SW480 (cell line): ENCODE data around the gene SLC35G6.
A peak's percentile ranks its signal among the peaks of the same experiment; 100 is the strongest.
"Not testable (repeated sequence)": the region's sequence is repeated elsewhere in the genome, so short reads cannot be mapped to it uniquely, and the experiment has no call there.

Experiments
- DNase-seq: peaks from one replicate; pipeline ENCODE4 v3.0.0-alpha.2; 2016; ENCODE audit warnings: low spot score

The SLC35G6 gene

DNA sequence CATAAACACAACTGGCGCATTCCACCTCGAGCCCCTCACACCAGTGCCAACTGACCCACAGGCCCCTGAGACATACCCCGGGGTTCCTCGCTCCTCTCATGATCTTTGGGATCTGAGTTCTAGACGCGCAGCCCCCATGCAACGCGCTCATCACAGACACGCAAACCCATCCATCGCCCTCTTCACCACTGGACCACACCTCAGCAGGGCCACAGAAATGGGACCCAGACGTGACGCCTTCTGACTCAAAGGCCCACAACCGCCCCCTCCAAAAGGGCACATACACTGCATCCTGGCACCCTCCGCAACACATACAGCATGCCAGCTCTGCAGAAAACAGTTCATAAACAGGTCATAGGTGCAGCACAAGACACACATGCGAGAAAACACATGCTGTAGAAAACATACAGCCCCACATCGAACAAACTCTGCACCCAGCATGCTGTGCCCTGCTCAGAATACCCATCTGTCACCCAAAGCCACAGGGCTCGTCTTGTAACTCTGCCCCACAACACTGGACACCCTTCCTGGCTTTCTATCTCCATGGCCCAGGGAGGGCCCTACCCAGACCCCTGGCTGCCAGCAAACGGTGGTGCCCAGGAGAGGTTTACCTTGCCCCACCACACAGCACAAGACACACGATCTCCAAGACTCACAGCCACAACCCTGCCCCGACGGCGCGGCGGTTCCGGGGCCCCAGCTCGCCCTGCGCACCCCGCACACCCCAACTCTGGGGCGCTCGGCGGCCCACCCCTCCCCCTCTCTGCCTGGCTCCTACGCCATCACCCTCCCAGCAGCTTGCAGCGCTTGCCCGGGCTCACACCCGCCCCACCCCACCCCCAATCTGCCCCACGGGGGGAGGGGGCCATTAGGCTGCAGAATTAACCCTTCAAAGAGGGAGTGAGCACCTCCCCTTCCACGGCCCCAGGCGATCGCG, 2.7 kb upstream of the SLC35G6 start:
- peak; percentile 38 for DNase-seq

DNA sequence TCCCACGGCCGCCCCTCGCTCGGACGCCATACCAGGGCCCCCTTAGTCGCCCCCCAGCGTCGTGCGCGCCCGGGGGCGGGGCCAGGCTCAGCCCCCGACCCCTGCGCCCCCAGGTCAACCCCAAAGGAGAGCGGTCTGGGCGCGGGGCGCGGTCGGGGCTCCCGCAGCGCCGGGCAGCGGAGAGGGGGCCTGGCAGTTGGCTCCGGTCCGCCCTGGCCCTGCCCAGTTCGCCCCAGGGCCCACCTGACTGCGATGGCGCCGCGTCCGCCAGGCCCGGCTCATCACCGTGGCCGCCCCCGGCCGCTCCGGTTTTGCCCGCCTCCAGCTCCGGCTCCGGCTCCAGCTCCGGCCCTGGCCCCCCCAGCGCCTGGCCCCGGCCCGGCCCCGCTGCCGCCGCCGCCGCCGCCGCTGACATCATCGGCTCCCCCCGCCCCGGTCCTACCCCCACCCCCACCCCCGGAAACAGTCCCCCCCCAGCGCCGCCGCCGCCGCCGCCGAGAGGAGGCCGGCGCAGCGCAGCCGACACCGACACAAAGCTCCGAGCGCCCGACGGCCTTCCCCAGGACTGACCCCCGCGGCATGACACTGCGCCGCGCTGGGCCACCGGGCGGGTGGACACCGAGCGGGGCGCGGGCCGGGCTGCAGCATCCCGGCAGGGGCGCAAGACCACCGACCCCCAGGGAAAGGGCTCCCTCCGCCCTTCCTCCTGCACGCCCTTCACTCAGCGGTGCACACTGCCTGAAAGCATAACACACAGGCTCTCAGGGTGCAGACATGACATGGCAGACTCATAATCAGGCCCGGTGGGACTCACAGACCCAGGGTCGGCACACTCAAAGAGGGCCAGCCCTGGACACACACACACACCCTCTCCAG, 1.8 kb upstream of the SLC35G6 start, which contains the start of gene ZBTB4:
Gene ZBTB4, minus strand, starts transcription at position 419 of the 876 bp plus-strand sequence. CDS start 12,830 bp downstream, outside the sequence.
- peak; percentile 66 for DNase-seq

DNA sequence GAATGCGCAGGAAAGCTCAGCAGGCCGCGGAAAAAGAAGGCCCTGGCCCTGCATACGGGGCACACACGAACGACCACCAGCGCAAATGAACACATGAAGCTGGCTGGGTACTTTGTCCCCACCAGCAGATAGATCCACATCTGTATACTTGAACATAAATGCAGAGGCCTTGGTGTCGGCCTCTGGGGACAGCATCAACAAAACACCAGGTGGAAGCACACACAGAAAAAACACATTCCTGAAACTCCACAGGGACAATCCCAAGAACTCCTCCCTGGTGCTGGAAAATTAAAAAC, 1.2 kb upstream of the SLC35G6 start:
- DNase-seq = no peak

DNA sequence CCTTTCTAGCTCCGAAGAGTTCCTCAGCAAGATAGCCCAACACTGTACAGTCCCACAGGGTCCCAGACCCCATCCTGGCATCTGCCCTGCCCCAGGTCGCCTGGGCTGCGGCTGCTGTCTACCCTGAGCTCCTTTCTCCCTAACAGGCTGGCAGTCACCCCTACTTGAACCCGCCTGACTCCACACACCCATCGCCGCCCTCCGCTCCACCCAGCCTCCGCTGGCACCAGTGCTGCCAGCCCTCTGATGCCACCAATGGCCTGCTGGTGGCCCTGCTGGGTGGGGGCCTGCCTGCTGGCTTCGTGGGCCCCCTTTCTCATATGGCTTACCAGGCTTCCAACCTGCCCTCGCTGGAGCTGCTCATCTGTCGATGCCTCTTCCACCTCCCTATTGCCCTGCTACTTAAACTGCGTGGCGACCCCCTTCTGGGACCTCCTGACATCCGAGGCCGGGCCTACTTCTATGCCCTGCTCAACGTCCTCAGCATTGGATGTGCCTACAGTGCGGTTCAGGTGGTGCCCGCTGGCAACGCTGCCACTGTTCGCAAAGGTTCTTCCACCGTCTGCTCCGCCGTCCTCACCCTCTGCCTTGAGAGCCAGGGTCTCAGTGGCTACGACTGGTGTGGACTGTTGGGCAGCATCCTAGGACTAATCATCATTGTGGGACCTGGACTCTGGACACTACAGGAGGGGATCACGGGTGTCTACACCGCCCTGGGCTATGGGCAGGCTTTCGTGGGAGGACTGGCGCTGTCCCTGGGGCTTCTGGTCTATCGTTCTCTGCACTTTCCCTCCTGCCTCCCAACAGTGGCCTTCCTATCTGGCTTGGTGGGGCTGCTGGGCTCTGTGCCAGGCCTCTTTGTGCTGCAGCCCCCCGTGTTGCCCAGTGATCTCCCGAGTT, 846 bp downstream of the SLC35G6 start:
- not testable (repeated sequence) for DNase-seq

DNA sequence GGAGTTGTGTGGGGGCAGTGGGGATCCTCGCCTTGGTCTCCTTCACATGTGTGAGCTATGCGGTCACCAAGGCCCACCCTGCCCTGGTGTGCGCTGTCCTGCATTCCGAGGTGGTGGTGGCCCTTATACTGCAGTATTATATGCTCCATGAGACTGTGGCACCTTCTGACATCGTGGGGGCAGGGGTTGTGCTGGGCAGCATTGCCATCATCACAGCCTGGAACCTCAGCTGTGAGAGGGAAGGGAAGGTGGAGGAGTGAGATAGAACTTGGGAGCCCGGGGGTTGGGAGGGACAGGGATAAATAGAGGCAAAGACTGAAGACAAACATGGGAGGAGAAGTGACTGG, 1.5 kb downstream of the SLC35G6 start:
- not testable (repeated sequence) for DNase-seq

DNA sequence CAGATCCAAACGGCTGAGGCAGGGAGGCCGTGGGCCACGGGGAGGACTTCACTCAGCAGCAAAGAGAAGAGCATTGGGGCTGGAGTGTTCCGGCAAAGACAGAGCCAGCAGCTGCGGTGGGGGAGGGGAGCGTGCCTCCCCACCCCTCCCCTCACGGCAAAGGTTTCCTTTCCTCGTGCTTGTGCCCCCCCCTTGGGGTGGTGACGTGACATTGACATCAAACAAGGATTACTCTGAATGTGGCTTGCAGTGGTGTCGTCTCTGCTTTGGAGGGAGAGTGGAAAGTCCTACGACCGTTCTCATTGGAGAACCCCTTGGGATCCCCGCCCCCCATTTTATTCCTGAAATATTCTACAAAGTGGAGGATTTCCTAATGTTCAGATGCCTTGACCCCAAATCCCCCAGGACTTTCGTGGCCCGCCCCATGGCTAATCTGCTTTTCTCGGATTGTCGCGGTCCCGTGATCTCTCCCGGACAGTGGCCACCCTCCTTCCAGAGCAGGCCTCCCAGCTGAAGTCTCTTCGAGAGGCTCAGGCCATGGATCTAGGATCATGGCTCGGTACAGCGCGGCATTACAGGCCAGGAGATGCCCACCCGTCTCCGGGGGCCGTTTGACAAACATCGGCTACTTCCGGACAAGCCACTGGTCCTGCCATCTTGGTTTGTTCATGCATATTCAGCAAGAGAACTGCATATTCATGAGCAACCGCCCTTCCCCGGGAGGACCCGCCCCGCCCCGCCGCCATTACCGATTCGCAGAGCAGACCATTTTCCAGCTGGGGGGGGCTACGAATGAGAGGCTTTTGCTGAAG, 2.2 kb downstream of the SLC35G6 start:
- peak; percentile 95 for DNase-seq

DNA sequence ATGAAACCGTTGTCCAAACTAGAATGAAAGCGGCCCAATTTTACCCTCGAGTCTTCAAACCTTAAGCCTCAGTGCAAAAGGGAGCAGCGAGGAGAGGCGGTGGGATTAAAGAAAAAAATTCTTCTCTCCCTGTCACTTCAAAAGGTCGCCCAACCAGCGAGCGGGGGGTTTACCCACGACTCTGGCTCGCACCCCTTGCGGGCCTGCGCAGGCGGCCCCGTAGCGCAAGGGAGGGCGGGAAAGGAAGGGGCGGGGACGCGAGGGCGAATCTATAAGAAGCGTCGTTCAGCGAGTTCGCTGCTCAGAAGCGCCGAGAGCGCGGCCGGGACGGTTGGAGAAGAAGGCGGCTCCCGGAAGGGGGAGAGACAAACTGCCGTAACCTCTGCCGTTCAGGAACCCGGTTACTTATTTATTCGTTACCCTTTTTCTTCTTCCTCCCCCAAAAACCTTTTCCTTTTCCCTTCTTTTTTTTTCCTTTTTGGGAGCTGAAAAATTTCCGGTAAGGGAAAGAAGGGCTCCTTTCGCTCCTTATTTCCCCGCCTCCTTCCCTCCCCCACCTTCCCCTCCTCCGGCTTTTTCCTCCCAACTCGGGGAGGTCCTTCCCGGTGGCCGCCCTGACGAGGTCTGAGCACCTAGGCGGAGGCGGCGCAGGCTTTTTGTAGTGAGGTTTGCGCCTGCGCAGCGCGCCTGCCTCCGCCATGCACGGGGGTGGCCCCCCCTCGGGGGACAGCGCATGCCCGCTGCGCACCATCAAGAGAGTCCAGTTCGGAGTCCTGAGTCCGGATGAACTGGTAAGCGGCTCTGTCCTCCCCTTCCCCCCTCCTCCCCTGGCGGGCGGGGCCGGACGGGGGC, 3.0 kb downstream of the SLC35G6 start, which contains the start of gene POLR2A:
Gene POLR2A, plus strand, starts transcription at position 300 of the 852 bp plus-strand sequence.
- DNase-seq = peak; percentile 94

DNA sequence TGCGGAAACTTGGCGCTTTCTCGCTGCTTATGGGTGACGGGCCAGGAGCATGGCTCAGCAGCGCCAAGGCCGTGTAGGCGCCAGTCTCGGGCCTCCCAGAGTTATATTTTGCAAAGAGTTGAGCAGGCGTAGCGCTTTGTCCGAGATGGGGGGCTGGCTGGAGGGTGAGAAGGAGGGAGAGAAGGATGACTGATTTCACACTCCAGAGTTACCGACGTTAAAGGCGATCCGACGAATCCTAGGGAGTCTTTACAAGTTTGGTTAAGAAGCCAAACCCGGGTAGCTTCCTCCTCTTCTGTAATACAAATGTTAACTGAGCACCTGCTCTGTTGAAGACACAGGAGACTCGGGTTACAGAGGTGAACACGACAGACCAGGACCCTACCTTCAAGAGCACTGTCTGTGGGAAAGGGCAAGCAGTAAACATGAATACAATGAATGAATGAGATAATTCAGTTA, 3.7 kb downstream of the SLC35G6 start:
- DNase-seq = peak; percentile 38

DNA sequence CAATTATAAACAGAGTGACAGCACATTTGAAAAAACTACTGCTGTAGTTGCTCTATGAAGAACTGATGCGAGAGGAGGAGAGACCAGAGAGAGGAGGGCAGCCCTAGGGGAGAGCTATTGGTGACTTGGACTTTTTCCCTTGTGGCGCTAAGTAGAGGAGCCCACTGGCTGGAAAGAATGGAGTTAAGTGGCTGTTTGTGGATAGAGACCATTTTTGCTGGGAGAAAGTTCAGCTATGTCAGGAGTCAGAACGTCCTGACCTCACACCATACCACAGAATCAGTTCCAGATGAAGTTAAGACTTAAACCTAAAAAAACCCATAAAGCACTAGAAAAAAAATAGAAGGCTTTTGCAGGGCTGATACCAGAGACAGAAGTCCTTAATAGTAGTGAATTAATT, 4.9 kb downstream of the SLC35G6 start:
- no peak for DNase-seq

DNA sequence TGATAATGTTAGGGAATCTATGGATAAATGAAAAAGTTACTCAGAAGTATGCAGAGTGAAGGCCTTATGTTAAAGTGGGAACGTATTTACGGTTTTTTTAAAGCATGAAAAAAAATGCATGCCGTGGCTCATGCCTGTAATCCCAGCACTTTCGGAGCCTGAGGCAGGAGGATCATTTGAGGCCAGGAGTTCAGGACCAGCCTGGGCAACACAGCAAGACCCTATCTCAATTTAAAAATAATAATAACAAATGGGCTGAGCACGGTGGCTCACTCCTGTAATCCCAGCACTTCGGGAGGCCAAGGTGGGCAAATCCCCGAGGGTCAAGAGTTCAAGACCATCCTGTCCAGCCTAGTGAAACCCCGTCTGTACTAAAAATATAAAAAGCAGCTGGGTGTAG, 8.9 kb downstream of the SLC35G6 start:
- DNase-seq = no peak

DNA sequence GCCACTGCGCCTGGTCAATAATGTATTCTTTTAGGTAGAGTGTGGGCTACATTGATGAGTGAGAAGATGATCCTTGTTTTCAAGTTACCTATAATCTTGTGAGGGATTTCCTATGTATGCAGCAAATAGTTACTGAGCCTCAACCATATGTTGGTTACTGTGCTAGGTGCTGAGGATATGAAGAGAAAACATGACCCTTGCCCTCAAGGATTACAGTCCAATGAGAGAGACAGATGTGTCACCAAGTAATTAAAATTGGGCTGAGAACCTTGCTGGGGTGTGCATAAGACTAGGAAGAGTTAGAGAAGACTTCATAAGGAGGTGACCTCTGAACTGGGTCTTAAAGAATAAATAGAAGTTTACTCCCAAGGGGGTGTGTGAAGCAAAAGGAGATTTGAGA, 10.3 kb downstream of the SLC35G6 start:
- DNase-seq = no peak

DNA sequence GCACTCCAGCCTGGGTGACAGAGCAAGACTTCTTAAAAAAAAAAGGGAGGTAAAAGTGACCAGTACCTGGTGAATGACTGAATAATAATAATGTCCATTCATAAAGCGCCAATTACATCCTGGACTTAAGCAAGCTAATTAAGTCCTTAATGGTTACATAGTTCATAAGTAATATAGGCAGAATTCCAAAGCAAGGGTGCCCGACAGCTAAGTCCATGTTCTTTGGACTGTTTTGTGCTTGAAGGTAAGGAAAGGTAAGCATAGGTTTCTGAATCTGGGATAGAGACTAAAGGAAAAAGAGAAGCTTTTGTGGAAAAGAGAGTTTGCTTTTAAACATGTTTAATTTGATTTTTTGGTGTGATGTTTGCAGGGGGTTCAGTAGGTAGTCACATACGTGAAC, 12.7 kb downstream of the SLC35G6 start:
- DNase-seq = no peak

DNA sequence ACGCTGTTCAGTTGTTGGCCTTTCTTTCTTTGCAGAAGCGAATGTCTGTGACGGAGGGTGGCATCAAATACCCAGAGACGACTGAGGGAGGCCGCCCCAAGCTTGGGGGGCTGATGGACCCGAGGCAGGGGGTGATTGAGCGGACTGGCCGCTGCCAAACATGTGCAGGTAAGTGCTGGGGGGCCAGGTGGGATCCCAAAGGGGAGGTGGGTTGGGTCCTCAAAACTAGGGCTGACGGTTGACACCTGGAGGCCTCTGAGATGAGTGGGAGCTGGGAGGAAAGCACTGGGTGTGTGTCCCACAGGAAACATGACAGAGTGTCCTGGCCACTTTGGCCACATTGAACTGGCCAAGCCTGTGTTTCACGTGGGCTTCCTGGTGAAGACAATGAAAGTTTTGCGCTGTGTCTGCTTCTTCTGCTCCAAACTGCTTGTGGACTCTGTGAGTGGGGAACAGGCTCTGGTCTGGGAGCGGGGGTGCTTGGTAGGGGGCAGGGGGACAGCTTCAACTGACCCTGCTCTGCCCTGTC, 14.7 kb downstream of the SLC35G6 start:
- no peak for DNase-seq

DNA sequence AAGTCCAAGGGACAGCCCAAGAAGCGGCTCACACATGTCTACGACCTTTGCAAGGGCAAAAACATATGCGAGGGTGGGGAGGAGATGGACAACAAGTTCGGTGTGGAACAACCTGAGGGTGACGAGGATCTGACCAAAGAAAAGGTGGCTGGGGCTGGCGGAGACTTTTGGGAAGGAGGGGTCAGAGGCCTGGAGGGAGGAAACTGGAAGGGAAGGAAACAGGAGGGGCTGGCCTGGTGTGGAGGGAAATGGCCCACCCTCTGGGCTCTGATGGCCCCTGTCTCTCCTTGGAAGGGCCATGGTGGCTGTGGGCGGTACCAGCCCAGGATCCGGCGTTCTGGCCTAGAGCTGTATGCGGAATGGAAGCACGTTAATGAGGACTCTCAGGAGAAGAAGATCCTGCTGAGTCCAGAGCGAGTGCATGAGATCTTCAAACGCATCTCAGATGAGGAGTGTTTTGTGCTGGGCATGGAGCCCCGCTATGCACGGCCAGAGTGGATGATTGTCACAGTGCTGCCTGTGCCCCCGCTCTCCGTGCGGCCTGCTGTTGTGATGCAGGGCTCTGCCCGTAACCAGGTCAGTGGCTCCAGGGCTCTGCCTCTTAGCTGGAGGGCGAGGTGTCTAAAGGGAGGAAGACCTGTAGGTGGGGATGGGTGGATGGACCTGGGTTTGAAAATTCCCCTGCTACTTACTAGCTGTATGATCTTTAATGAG, 15.4 kb downstream of the SLC35G6 start:
- DNase-seq = no peak

DNA sequence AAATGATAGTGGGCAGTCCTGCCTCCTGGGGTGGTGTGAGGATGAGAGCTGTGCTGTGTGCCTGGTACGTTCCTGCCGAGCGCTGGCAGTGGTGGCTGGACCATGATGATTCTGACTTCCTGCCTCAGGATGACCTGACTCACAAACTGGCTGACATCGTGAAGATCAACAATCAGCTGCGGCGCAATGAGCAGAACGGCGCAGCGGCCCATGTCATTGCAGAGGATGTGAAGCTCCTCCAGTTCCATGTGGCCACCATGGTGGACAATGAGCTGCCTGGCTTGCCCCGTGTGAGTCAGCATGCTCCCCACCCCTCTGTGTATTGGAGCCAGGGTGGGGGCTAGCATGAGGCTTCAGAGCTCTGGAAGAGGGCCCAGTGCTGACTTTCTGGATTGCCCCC, 16.0 kb downstream of the SLC35G6 start:
- DNase-seq = no peak

DNA sequence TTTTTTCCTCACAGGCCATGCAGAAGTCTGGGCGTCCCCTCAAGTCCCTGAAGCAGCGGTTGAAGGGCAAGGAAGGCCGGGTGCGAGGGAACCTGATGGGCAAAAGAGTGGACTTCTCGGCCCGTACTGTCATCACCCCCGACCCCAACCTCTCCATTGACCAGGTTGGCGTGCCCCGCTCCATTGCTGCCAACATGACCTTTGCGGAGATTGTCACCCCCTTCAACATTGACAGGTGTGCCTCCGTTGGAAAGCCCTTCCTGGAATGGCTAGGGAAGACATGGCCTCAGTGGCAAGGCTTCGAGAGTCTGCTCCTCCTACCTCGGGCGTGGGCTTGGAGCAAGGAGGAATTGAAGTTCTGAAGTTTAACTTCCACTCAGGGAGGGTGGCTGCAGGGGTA, 16.4 kb downstream of the SLC35G6 start:
- no peak for DNase-seq

DNA sequence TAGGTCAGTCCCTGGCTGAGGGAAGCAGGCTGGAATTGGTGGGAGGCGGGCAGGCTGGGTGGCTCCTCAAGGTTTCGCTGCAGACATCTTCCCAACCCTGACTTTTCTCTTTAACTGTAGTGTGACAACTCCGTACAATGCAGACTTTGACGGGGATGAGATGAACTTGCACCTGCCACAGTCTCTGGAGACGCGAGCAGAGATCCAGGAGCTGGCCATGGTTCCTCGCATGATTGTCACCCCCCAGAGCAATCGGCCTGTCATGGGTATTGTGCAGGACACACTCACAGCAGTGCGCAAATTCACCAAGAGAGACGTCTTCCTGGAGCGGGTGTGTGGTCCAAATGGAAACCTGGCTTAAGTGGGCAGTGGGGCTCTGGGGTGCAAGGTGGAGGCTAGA, 17.9 kb downstream of the SLC35G6 start:
- DNase-seq = no peak

DNA sequence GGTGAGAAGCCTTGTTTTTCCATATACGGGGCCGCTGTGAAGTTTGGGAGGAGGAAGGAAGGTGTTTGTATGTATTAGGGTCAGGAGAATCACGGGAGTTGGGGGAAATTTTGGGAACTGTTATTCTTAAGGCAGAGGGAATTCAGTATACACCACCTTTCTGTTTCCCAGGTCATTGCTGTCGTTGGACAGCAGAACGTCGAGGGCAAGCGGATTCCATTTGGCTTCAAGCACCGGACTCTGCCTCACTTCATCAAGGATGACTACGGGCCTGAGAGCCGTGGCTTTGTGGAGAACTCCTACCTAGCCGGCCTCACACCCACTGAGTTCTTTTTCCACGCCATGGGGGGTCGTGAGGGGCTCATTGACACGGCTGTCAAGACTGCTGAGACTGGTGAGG, 20.5 kb downstream of the SLC35G6 start:
- DNase-seq = no peak

DNA sequence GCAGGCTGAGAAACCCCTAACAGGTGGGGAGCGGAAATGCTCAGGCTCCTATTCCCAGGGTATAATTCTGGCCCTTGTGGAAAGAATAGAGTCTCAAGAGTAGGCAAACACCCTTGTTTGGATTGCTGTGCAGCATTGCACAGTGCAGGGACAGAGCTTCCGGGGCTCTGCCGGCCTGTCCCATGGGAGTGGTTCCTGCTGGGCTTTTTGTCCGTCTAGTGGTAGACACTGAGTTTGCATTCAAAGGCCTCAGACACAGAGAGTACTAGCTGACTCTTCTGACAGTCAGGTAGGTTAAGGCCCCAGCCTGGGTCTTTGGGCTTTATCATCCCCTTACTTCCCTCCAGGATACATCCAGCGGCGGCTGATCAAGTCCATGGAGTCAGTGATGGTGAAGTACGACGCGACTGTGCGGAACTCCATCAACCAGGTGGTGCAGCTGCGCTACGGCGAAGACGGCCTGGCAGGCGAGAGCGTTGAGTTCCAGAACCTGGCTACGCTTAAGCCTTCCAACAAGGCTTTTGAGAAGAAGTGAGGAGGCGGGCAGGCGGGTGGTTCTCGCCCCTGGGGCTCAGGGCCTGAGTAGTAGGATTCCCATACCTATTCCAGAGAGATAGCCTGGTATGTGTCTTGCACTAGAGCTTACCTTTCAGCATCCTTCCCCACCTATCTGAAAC, 21.1 kb downstream of the SLC35G6 start:
- DNase-seq = no peak
